ENCODE data around the gene KANK4. TPM values are rescaled to one million over a fixed set of nuclear protein-coding genes. Genes with fewer than 3 reads are reported as not detected.
"Not testable (repeated sequence)": the region's sequence is repeated elsewhere in the genome, so short reads cannot be mapped to it uniquely, and the experiment has no call there.

The KANK4 gene
- total and polyA plus RNA-seq, 7 experiments from 2014 or later, result not detected

DNA sequence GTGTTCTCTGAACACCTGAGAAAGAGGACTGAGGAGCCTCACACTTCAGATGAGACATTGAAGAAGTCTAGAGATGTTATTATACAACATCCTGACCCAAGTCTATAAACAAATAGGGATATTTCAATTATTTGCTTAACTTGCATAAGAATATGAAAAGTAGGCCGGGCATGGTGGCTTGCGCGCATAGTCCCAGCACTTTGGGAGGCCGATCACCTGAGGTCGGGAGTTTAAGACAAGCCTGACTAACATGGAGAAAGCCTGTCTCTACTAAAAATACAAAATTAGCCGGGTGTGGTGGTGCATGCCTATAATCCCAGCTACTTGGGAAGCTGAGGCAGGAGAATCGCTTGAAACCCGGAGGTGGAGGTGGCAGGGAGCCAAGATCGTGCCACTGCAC lies 98.8 kb downstream of the KANK4 start:
- H3K36me3 Mint-ChIP-seq; H3K36me3 ChIP-seq (ENCODE audit: control insufficient read depth in 2 of 3, insufficient read depth in 3 of 3, low read length in 3 of 3); H3K9me3 ChIP-seq (ENCODE audit: control insufficient read depth in 2 of 3, low read length in 3 of 3); CTCF ChIA-PET; H3K27me3 Mint-ChIP-seq; intact Hi-C loops (cut with micrococcal nuclease); H3K4me1 ChIP-seq (ENCODE audit: control insufficient read depth in 2 of 2, insufficient read depth in 2 of 2, low read length in 2 of 2); H3K4me3 ChIP-seq (ENCODE audit: low read length); H3K9me3 Mint-ChIP-seq; DNase-seq; H3K27ac ChIP-seq (ENCODE audit: low read depth, low read length); H3K27ac Mint-ChIP-seq; POLR2A ChIA-PET; H3K27me3 ChIP-seq (ENCODE audit: control insufficient read depth in 2 of 2, insufficient read depth in 2 of 2, low read length in 2 of 2); ATAC-seq; H3K4me1 Mint-ChIP-seq; H3K4me3 Mint-ChIP-seq: not testable (repeated sequence)

DNA sequence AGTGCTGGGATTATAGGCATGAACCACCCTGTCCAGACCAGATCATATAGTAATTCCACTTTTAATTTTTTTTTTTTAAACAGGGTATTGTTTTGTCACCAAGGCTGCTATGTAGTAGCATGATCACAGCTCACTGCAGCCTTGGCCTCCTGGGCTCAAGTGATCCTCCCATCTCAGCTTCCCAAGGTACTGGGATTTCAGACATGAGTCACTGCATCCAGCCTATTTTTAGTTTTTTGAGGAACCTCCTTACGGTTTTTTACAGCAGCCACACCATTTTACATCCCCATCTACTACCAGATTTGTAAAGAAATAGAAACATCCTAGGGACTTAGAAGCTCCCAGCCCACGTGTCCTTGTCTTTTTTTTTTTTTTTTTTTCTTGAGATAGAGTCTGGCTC lies 100.6 kb downstream of the KANK4 start:
- H3K36me3 Mint-ChIP-seq, result no peaks in the 10 kb centered on the region
- no peaks in the 10 kb centered on the region for H3K27me3 ChIP-seq (ENCODE audit: control insufficient read depth in 2 of 2, insufficient read depth in 2 of 2, low read length in 2 of 2)
- H3K27ac ChIP-seq (ENCODE audit: low read depth, low read length), result no peak overlapping the region
- ChIA-PET CTCF (no interaction called here), POLR2A (no interaction called here)
- H3K4me3 Mint-ChIP-seq, result no peak overlapping the region
- H3K4me3 ChIP-seq (ENCODE audit: low read length), result no peak overlapping the region
- DNase-seq (no peak), ATAC-seq (no peak)
- H3K9me3 ChIP-seq (ENCODE audit: control insufficient read depth in 2 of 3, low read length in 3 of 3), result no peaks in the 10 kb centered on the region
- no peaks in the 10 kb centered on the region for H3K4me1 ChIP-seq (ENCODE audit: control insufficient read depth in 2 of 2, insufficient read depth in 2 of 2, low read length in 2 of 2)
- intact Hi-C loops (cut with micrococcal nuclease), result no loop called here
- peaks cover 0 to 4% (median 0%) of the 10 kb centered on the region in 11 donors for H3K9me3 Mint-ChIP-seq
- no peaks in the 10 kb centered on the region for H3K27me3 Mint-ChIP-seq
- H3K4me1 Mint-ChIP-seq, result no peaks in the 10 kb centered on the region
- no peak overlapping the region for H3K27ac Mint-ChIP-seq
- no peaks in the 10 kb centered on the region for H3K36me3 ChIP-seq (ENCODE audit: control insufficient read depth in 2 of 3, insufficient read depth in 3 of 3, low read length in 3 of 3)

DNA sequence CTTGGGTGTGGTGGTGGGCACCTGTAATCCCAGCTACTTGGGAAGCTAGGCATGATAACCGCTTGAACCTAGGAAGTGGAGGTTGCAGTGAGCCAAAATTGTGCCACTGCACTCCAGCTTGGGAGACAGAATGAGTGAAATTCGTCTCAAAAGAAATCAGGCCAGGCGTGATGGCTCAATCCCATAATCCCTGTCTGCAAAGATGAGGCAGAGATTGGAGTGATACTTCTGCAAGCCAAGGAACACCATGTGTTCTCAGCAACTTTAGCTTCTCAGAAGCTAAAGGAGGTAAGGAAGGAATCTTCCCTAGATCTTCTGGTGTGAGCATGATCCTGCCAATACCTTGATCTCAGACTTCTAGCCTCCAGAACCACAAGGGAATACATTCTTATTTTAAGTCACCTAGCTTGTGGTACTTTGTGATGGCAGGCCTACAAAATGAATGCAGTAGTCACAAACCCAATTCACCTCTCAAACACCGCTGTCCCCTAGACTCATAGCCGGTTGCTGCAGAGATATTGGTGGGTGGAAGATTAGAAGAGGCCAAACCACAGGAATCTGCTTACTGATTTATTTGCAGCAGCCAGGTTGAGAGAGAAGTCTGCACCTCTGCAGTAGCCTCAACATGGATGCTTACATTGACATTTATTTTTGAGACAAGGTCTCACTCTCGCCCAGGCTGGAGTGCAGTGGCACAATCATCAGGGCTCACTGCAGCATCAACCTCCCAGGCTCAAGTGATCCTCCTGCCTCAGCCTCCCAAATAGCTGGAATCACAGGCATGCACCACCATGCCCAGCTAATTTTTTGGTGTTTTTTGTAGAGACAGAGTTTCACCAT lies 105.9 kb downstream of the KANK4 start:
- no peak overlapping the region for H3K27ac Mint-ChIP-seq
- no peaks in the 10 kb centered on the region for H3K4me1 ChIP-seq (ENCODE audit: control insufficient read depth in 2 of 2, insufficient read depth in 2 of 2, low read length in 2 of 2)
- no peak for DNase-seq
- peaks cover 0 to 6% (median 0%) of the 10 kb centered on the region in 3 experiments for H3K9me3 ChIP-seq (ENCODE audit: control insufficient read depth in 2 of 3, low read length in 3 of 3)
- intact Hi-C loops (cut with micrococcal nuclease), result no loop called here
- no peak for ATAC-seq
- H3K4me3 ChIP-seq (ENCODE audit: low read length), result no peak overlapping the region
- ChIA-PET CTCF (no interaction called here), POLR2A (no interaction called here)
- H3K27me3 ChIP-seq (ENCODE audit: control insufficient read depth in 2 of 2, insufficient read depth in 2 of 2, low read length in 2 of 2), result no peaks in the 10 kb centered on the region
- H3K9me3 Mint-ChIP-seq, result peaks cover 7 to 32% (median 17%) of the 10 kb centered on the region in 11 donors
- no peaks in the 10 kb centered on the region for H3K36me3 ChIP-seq (ENCODE audit: control insufficient read depth in 2 of 3, insufficient read depth in 3 of 3, low read length in 3 of 3)
- no peaks in the 10 kb centered on the region for H3K27me3 Mint-ChIP-seq
- peaks cover 0 to 14% (median 8%) of the 10 kb centered on the region in 5 donors for H3K36me3 Mint-ChIP-seq
- H3K4me3 Mint-ChIP-seq, result no peak overlapping the region
- H3K4me1 Mint-ChIP-seq, result peaks cover 0 to 8% (median 0%) of the 10 kb centered on the region in 7 donors
- no peak overlapping the region for H3K27ac ChIP-seq (ENCODE audit: low read depth, low read length)

DNA sequence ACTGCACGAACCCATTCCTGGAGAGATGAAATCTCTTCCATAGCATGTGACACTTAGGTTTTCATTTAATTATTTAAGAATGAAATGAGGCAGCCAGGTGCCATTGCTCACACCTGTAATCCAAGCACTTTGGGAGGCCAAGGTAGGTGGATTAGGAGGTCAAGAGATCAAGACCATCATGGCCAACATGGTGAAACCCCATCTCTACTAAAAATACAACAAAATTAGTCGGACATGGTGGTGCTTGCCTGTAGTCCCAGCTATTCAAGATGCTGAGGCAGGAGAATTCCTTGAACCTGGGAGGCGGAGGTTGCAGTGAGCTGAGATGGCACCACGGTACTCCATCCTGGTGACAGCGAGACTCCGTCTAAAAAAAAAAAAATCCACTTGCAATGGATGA lies 106.8 kb downstream of the KANK4 start:
- POLR2A ChIA-PET, result no interaction called here
- no peak overlapping the region for H3K27ac ChIP-seq (ENCODE audit: low read depth, low read length)
- H3K4me1 Mint-ChIP-seq, result peaks cover 0 to 8% (median 0%) of the 10 kb centered on the region in 7 donors
- H3K36me3 Mint-ChIP-seq, result peaks cover 0 to 14% (median 8%) of the 10 kb centered on the region in 5 donors
- no peak overlapping the region for H3K27ac Mint-ChIP-seq
- no peak overlapping the region for H3K4me3 ChIP-seq (ENCODE audit: low read length)
- peaks cover 0 to 6% (median 0%) of the 10 kb centered on the region in 3 experiments for H3K9me3 ChIP-seq (ENCODE audit: control insufficient read depth in 2 of 3, low read length in 3 of 3)
- no peaks in the 10 kb centered on the region for H3K27me3 ChIP-seq (ENCODE audit: control insufficient read depth in 2 of 2, insufficient read depth in 2 of 2, low read length in 2 of 2)
- CTCF ChIA-PET, result no interaction called here
- ATAC-seq (no peak), DNase-seq (no peak)
- peaks cover 7 to 33% (median 17%) of the 10 kb centered on the region in 11 donors for H3K9me3 Mint-ChIP-seq
- intact Hi-C loops (cut with micrococcal nuclease), result no loop called here
- H3K27me3 Mint-ChIP-seq, result no peaks in the 10 kb centered on the region
- no peaks in the 10 kb centered on the region for H3K36me3 ChIP-seq (ENCODE audit: control insufficient read depth in 2 of 3, insufficient read depth in 3 of 3, low read length in 3 of 3)
- H3K4me3 Mint-ChIP-seq, result no peak overlapping the region
- H3K4me1 ChIP-seq (ENCODE audit: control insufficient read depth in 2 of 2, insufficient read depth in 2 of 2, low read length in 2 of 2), result no peaks in the 10 kb centered on the region

DNA sequence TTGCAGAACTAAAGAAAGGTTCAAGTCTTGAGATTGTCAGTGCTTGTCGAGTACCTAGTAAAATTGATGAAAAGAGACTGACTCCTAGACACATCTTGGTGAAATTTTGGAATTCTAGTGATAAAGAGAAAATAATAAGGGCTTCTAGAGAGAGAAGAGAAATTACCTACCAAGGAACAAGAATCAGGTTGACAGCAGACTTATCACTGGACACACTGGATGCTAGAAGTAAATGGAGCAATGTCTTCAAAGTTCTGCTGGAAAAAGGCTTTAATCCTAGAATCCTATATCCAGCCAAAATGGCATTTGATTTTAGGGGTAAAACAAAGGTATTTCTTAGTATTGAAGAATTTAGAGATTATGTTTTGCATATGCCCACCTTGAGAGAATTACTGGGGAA lies 108.3 kb downstream of the KANK4 start:
- Mint-ChIP-seq H3K9me3 (peaks cover 7 to 41% (median 21%) of the 10 kb centered on the region in 11 donors), H3K36me3 (peaks cover 0 to 21% (median 11%) of the 10 kb centered on the region in 5 donors), H3K27ac (no peak overlapping the region), H3K4me1 (peaks cover 0 to 8% (median 0%) of the 10 kb centered on the region in 7 donors), H3K4me3 (no peak overlapping the region), H3K27me3 (peaks cover 0 to 11% (median 5%) of the 10 kb centered on the region in 5 donors)
- Histone ChIP-seq H3K27me3 (ENCODE audit: control insufficient read depth in 2 of 2, insufficient read depth in 2 of 2, low read length in 2 of 2) (no peaks in the 10 kb centered on the region), H3K9me3 (ENCODE audit: control insufficient read depth in 2 of 3, low read length in 3 of 3) (peaks cover 0 to 6% (median 0%) of the 10 kb centered on the region in 3 experiments), H3K4me3 (ENCODE audit: low read length) (no peak overlapping the region), H3K27ac (ENCODE audit: low read depth, low read length) (no peak overlapping the region), H3K36me3 (ENCODE audit: control insufficient read depth in 2 of 3, insufficient read depth in 3 of 3, low read length in 3 of 3) (no peaks in the 10 kb centered on the region), H3K4me1 (ENCODE audit: control insufficient read depth in 2 of 2, insufficient read depth in 2 of 2, low read length in 2 of 2) (no peaks in the 10 kb centered on the region)
- ChIA-PET POLR2A (no interaction called here), CTCF (no interaction called here)
- DNase-seq (no peak), ATAC-seq (no peak)
- intact Hi-C loops (cut with micrococcal nuclease), result no loop called here

DNA sequence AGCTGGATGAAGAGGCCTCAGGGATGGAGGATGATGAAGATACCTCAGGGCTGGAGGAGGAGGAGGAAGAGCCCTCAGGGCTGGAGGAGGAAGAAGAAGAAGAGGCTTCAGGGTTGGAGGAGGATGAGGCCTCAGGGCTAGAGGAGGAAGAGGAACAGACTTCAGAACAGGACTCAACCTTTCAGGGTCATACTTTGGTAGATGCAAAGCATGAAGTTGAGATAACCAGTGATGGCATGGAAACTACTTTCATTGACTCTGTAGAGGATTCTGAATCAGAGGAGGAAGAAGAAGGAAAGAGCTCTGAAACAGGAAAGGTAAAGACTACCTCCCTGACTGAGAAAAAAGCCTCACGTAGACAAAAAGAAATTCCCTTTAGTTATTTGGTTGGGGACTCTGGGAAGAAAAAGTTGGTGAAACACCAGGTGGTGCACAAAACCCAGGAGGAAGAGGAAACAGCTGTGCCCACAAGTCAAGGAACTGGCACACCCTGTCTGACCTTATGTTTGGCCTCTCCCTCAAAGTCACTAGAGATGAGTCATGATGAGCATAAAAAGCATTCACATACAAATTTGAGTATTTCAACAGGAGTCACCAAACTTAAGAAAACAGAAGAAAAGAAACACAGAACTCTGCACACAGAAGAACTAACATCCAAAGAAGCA lies 109.2 kb downstream of the KANK4 start:
- CTCF ChIA-PET, result no interaction called here

More for the DNA sequence above, 109.2 kb downstream of the KANK4 start:
- no peaks in the 10 kb centered on the region for H3K27me3 ChIP-seq (ENCODE audit: control insufficient read depth in 2 of 2, insufficient read depth in 2 of 2, low read length in 2 of 2)
- no peak overlapping the region for H3K4me3 ChIP-seq (ENCODE audit: low read length)
- H3K4me1 Mint-ChIP-seq, result peaks cover 0 to 8% (median 0%) of the 10 kb centered on the region in 7 donors
- H3K9me3 Mint-ChIP-seq, result peaks cover 7 to 41% (median 21%) of the 10 kb centered on the region in 11 donors
- POLR2A ChIA-PET, result no interaction called here
- DNase-seq (no peak), ATAC-seq (peak; percentile 54)
- H3K27ac Mint-ChIP-seq, result no peak overlapping the region
- intact Hi-C loops (cut with micrococcal nuclease), result no loop called here
- H3K4me3 Mint-ChIP-seq, result no peak overlapping the region
- no peaks in the 10 kb centered on the region for H3K4me1 ChIP-seq (ENCODE audit: control insufficient read depth in 2 of 2, insufficient read depth in 2 of 2, low read length in 2 of 2)
- peaks cover 0 to 6% (median 0%) of the 10 kb centered on the region in 3 experiments for H3K9me3 ChIP-seq (ENCODE audit: control insufficient read depth in 2 of 3, low read length in 3 of 3)
- H3K27ac ChIP-seq (ENCODE audit: low read depth, low read length), result no peak overlapping the region
- H3K36me3 Mint-ChIP-seq, result peaks cover 0 to 21% (median 11%) of the 10 kb centered on the region in 5 donors
- peaks cover 0 to 11% (median 5%) of the 10 kb centered on the region in 5 donors for H3K27me3 Mint-ChIP-seq
- no peaks in the 10 kb centered on the region for H3K36me3 ChIP-seq (ENCODE audit: control insufficient read depth in 2 of 3, insufficient read depth in 3 of 3, low read length in 3 of 3)
